Measurements from ENCODE around the gene PDRG1.

DNA sequence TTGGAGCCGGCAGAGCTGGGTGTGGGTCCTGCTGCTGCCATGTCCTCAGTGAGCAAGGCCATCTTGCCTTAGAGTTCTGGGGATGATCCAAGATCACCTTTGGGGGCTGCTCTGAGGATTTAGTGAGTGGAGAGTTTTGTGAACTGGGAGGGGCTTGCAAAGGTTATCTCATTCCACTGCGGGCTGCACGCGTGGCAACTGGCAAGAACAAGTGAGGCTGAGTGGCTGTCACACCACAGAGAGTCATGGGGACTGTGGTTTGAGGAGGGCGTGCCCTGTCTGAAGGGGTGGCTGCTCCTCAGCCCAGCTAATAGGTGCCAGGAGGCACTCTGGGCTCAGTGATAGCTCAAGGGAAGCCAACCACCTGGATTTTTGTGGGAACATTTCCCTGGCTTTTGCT lies 43.8 kb downstream of the PDRG1 start:
- TF ChIP-seq, protein P1, sequence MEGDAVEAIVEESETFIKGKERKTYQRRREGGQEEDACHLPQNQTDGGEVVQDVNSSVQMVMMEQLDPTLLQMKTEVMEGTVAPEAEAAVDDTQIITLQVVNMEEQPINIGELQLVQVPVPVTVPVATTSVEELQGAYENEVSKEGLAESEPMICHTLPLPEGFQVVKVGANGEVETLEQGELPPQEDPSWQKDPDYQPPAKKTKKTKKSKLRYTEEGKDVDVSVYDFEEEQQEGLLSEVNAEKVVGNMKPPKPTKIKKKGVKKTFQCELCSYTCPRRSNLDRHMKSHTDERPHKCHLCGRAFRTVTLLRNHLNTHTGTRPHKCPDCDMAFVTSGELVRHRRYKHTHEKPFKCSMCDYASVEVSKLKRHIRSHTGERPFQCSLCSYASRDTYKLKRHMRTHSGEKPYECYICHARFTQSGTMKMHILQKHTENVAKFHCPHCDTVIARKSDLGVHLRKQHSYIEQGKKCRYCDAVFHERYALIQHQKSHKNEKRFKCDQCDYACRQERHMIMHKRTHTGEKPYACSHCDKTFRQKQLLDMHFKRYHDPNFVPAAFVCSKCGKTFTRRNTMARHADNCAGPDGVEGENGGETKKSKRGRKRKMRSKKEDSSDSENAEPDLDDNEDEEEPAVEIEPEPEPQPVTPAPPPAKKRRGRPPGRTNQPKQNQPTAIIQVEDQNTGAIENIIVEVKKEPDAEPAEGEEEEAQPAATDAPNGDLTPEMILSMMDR (IDR thresholded peaks at IDR 0.05) = no peak
- TF ChIP-seq POLR2A (IDR thresholded peaks at IDR 0.05) = no peak
